PC-9 (cell line): ENCODE data around the gene F12. TPM values are rescaled to one million over a fixed set of nuclear protein-coding genes. Genes with fewer than 3 reads are reported as not detected.

Source experiments
- BruUV-seq: library from RNA; stranded (reverse); fragments of 400-500 nt; replicated peaks from 2 replicates; lab custom pipeline; 2021; lab: Mats Ljungman, UMichigan
- CTCF ChIA-PET: fragments of 300-600 bp; sonication (Branson Sonifier 250); formaldehyde crosslinking; loops from one replicate; lab custom pipeline; 2022; ENCODE audit warnings: antibody characterized with exemption; lab: Charles Lee
- POLR2A ChIA-PET: fragments of 300-600 bp; sonication (Branson Sonifier 250); formaldehyde crosslinking; loops from one replicate; lab custom pipeline; 2022; ENCODE audit warnings: antibody characterized with exemption; ENCODE audit not compliant: unreplicated experiment; lab: Charles Lee
- DNase-seq, 2 experiments: peaks; one replicate each; pipeline versions ENCODE4 v3.0.0 to v3.0.0-alpha.2; 2015 to 2022; ENCODE audit warnings: mixed read lengths in 1 of 2
- H2AFZ ChIP-seq: fragments of 200-600 bp; sonication (generic); 2 replicates; pipeline ENCODE4 v1.8.1; 2017; ENCODE audit warnings: antibody characterized with exemption
- H3F3A ChIP-seq: fragments of 200-600 bp; sonication (generic); 2 replicates; pipeline ENCODE4 v1.8.1; 2017; ENCODE audit warnings: antibody characterized with exemption, mild to moderate bottlenecking, low read depth; ENCODE audit not compliant: insufficient read depth
- H3K27ac ChIP-seq: fragments of 200-600 bp; sonication (generic); 2 replicates; pipeline ENCODE4 v1.6.1; 2016; ENCODE audit warnings: mixed run types
- H3K27me3 ChIP-seq: fragments of 200-600 bp; sonication (generic); 2 replicates; pipeline ENCODE4 v1.6.1; 2016; ENCODE audit warnings: low read depth, mixed run types; ENCODE audit not compliant: insufficient read depth
- H3K36me3 ChIP-seq: fragments of 200-600 bp; sonication (generic); 2 replicates; pipeline ENCODE4 v1.6.1; 2016; ENCODE audit warnings: low read depth, mixed run types
- H3K4me1 ChIP-seq: fragments of 200-600 bp; sonication (generic); replicated peaks from 2 replicates; pipeline ENCODE4 v1.6.1; 2016; ENCODE audit warnings: mixed run types; ENCODE audit not compliant: insufficient read depth
- H3K4me2 ChIP-seq: fragments of 200-600 bp; sonication (generic); 2 replicates; pipeline ENCODE4 v1.6.1; 2017; ENCODE audit warnings: mixed run types
- H3K4me3 ChIP-seq: fragments of 200-600 bp; sonication (generic); 2 replicates; pipeline ENCODE4 v1.6.1; 2016; ENCODE audit warnings: mixed run types
- H3K79me2 ChIP-seq: fragments of 200-600 bp; sonication (generic); 2 replicates; pipeline ENCODE4 v1.6.1; 2017; ENCODE audit warnings: low read depth, mixed run types
- H3K9me2 ChIP-seq: fragments of 200-600 bp; sonication (generic); 2 replicates; pipeline ENCODE4 v1.8.1; 2017; ENCODE audit warnings: mild to moderate bottlenecking; ENCODE audit not compliant: insufficient read depth
- H3K9me3 ChIP-seq: fragments of 200-600 bp; sonication (generic); 2 replicates; pipeline ENCODE4 v1.8.1; 2016; ENCODE audit warnings: low read depth; ENCODE audit not compliant: insufficient read depth
- H4K20me1 ChIP-seq: fragments of 200-600 bp; sonication (generic); 2 replicates; pipeline ENCODE4 v1.8.1; 2017; ENCODE audit not compliant: insufficient read depth
- CTCF ChIP-seq: fragments of 200-600 bp; sonication (generic); conservative IDR thresholded peaks from 2 replicates; pipeline ENCODE4 v1.6.1; 2017; ENCODE audit warnings: mixed run types, antibody characterized with exemption, mild to moderate bottlenecking, moderate library complexity
- EZH2 ChIP-seq: fragments of 200-600 bp; sonication (generic); IDR thresholded peaks from 2 replicates; pipeline ENCODE4 v1.8.0; 2017; ENCODE audit warnings: antibody characterized with exemption, low read depth
- intact Hi-C: fragments of 100-400 bp; cut with micrococcal nuclease; formaldehyde crosslinking; loops from one replicate; pipeline ENCODE4 v1.10.0; 2022; ENCODE audit not compliant: unreplicated experiment
- total RNA-seq: library from RNA; stranded (reverse); gene quantifications from 2 replicates; pipeline ENCODE4 v1.2.3, GENCODE V29; 2021

Gene F12
- total RNA-seq, 1 experiment from 2014 or later: 14.5 TPM

GRCh38 chr5:177455036-177455660 is 45.8 kb upstream of the F12 start:
- CTCF ChIA-PET: interaction anchor here (0.5 to 2.1 kb wide), 15 partner anchors 19 to 574 kb away, joined by 3 to 9 read pairs (median 4); partner anchors contain the start of gene GRK6
- Histone ChIP-seq H3K9me2 (no peaks in the 10 kb centered on the region), H3K27me3 (no peaks in the 10 kb centered on the region), H3K4me3 (peak overlapping the region; percentile 77), H4K20me1 (peaks cover 27% of the 10 kb centered on the region), H3K27ac (0 out of 2 replicates have a peak overlapping the region, but pooled peaks have one; percentile 26), H3K4me1 (0 out of 2 replicates have a peak, but pooled peaks cover 5% of the 10 kb centered on the region), H3F3A (peaks cover 21% of the 10 kb centered on the region; the same call in 1 of the 2 replicates), H2AFZ (peak overlapping the region; percentile 80), H3K4me2 (peak overlapping the region; percentile 98), H3K79me2 (0 out of 2 replicates have a peak, but pooled peaks cover 3% of the 10 kb centered on the region), H3K36me3 (peaks cover 5% of the 10 kb centered on the region; the same call in 1 of the 2 replicates), H3K9me3 (no peaks in the 10 kb centered on the region)
- peak; percentile 62 to 92 for DNase-seq
- TF ChIP-seq EZH2 (no peak), CTCF (peak; percentile 74)
- no TSS peak for BruUV-seq
- intact Hi-C loops: loop anchor here (1.0 to 2.0 kb wide), 3 partner anchors 28 to 341 kb away; partner anchors contain the start of gene GRK6
- POLR2A ChIA-PET: interaction anchor here (0.6 to 0.7 kb wide), 4 partner anchors 17 to 92 kb away, joined by 3 to 5 read pairs (median 3); no protein-coding TSS in a partner anchor

- DNase-seq: peak; percentile 71 to 96
- no peaks in the 10 kb centered on the region for H3K9me3 ChIP-seq
- H3K4me2 ChIP-seq: peak overlapping the region; percentile 98
- CTCF ChIA-PET: interaction anchor here (0.5 to 2.1 kb wide), 10 partner anchors 20 to 574 kb away, joined by 3 to 9 read pairs (median 4); partner anchors contain the start of gene GRK6
- H2AFZ ChIP-seq: peak overlapping the region; percentile 80
- intact Hi-C loops: loop anchor here (1.0 to 2.0 kb wide), 6 partner anchors 28 to 340 kb away; partner anchors contain the start of gene GRK6
- no TSS peak for BruUV-seq
- POLR2A ChIA-PET: interaction anchor here (0.7 kb wide), 2 partner anchors 41 to 50 kb away, joined by 3 read pairs; no protein-coding TSS in a partner anchor
- peaks cover 27% of the 10 kb centered on the region for H4K20me1 ChIP-seq
- H3K27me3 ChIP-seq: no peaks in the 10 kb centered on the region
- H3F3A ChIP-seq: peaks cover 22% of the 10 kb centered on the region; the same call in 1 of the 2 replicates
- H3K4me1 ChIP-seq: 0 out of 2 replicates have a peak, but pooled peaks cover 5% of the 10 kb centered on the region
- peak; percentile 82 for TF ChIP-seq CTCF
- TF ChIP-seq EZH2: no peak
- no peaks in the 10 kb centered on the region for H3K9me2 ChIP-seq
- peaks cover 5% of the 10 kb centered on the region; the same call in 1 of the 2 replicates for H3K36me3 ChIP-seq
- peaks cover 9% of the 10 kb centered on the region; the same call in 1 of the 2 replicates for H3K79me2 ChIP-seq
- peak overlapping the region; percentile 77 for H3K4me3 ChIP-seq
- H3K27ac ChIP-seq: 0 out of 2 replicates have a peak overlapping the region, but pooled peaks have one; percentile 26
Observed at GRCh38 chr5:177454397-177455035, 45.2 kb upstream of the F12 start.
